GM12878 (cell line): ENCODE measurements around the gene FOXO1. TPM values are rescaled to one million over a fixed set of nuclear protein-coding genes. Genes with fewer than 3 reads are reported as not detected.

ENCODE experiments used
- ATAC-seq: fragments of 200-7000 bp; cut with Tn5 transposase; 3 replicates; pipeline ENCODE4 v1.9.1; 2020; ENCODE audit warnings: mild to moderate bottlenecking, moderate library complexity
- BruUV-seq: library from RNA; stranded (reverse); fragments of 400-500 nt; replicated peaks from 2 replicates; lab custom pipeline; 2021; lab: Mats Ljungman, UMichigan
- CTCF ChIA-PET: fragments of 300-600 bp; sonication (Branson Sonifier 250); formaldehyde crosslinking; extraction: SDS; loops from one replicate; lab custom pipeline; 2021; ENCODE audit warnings: inconsistent platforms; lab: Yijun Ruan, JAX
- POLR2A ChIA-PET: fragments of 350-600 bp; formaldehyde crosslinking; extraction: SDS; loops from one replicate; lab custom pipeline; 2021; ENCODE audit warnings: inconsistent platforms; lab: Charles Lee
- RAD21 ChIA-PET: fragments of 300-600 bp; sonication (Branson Sonifier 250); formaldehyde crosslinking; loops from one replicate; lab custom pipeline; 2023; ENCODE audit warnings: antibody characterized with exemption; ENCODE audit not compliant: unreplicated experiment; lab: Charles Lee
- SMC1A ChIA-PET: fragments of 300-600 bp; sonication (Branson Sonifier 250); formaldehyde crosslinking; loops from one replicate; lab custom pipeline; 2023; ENCODE audit not compliant: unreplicated experiment, uncharacterized antibody; lab: Charles Lee
- DNase-seq: peaks from one replicate; pipeline ENCODE4 v3.0.0-alpha.2; 2011; ENCODE audit warnings: low read depth, low spot score
- FAIRE-seq: peaks from 3 replicates; lab custom pipeline; 2011; peaks lifted over from hg19 to GRCh38; lab: Jason Lieb, UNC
- H2AFZ ChIP-seq: 2 replicates; pipeline ENCODE4 v1.6.0; 2011; ENCODE audit warnings: low read depth, low read length, control low read depth; ENCODE audit not compliant: control insufficient read depth
- H3K27ac ChIP-seq: 2 replicates; pipeline ENCODE4 v1.5.1; 2011; ENCODE audit warnings: control low read depth; ENCODE audit not compliant: control insufficient read depth, insufficient read depth
- H3K27me3 ChIP-seq, 2 experiments: replicated peaks in 1 of 2; 2 replicates each; pipeline versions ENCODE4 v1.6.0 to v1.6.1; 2011; ENCODE audit warnings: low read length in 1 of 2; ENCODE audit not compliant: control insufficient read depth in 2 of 2, insufficient read depth in 2 of 2
- H3K36me3 ChIP-seq, 2 experiments: 2 replicates each; pipeline ENCODE4 v1.5.1; 2011; ENCODE audit warnings: low read length in 1 of 2; ENCODE audit not compliant: control insufficient read depth in 2 of 2, insufficient read depth in 2 of 2
- H3K4me1 ChIP-seq: 2 replicates; pipeline ENCODE4 v1.6.1; 2011; ENCODE audit warnings: mild to moderate bottlenecking, low read length, moderate library complexity, mixed read lengths; ENCODE audit not compliant: control insufficient read depth, insufficient read depth
- H3K4me2 ChIP-seq: 2 replicates; pipeline ENCODE4 v1.6.0; 2011; ENCODE audit warnings: control low read depth; ENCODE audit not compliant: control insufficient read depth, insufficient read depth
- H3K4me3 ChIP-seq: fragments of 200-600 bp; sonication (generic); 2 replicates; pipeline ENCODE4 v1.5.1; 2016
- H3K79me2 ChIP-seq: 2 replicates; pipeline ENCODE4 v1.6.0; 2011; ENCODE audit warnings: low read length; ENCODE audit not compliant: control insufficient read depth, insufficient read depth
- H3K9ac ChIP-seq: 2 replicates; pipeline ENCODE4 v1.8.0; 2011; ENCODE audit warnings: low read length, control low read depth, mixed read lengths; ENCODE audit not compliant: control insufficient read depth, insufficient read depth
- H3K9me3 ChIP-seq: replicated peaks from 3 replicates; pipeline ENCODE4 v1.5.1; 2011; ENCODE audit warnings: mild to moderate bottlenecking, low read length; ENCODE audit not compliant: control insufficient read depth, insufficient read depth
- H4K20me1 ChIP-seq: 2 replicates; pipeline ENCODE4 v1.6.0; 2011; ENCODE audit not compliant: control insufficient read depth, insufficient read depth
- ATF7 ChIP-seq: fragments of 450-650 bp; IDR thresholded peaks from 2 replicates; pipeline ENCODE4 v1.6.1; 2016; ENCODE audit warnings: low read depth, mild to moderate bottlenecking
- BMI1 ChIP-seq: fragments of 450-650 bp; IDR thresholded peaks from 2 replicates; pipeline ENCODE4 v1.6.1; 2016; ENCODE audit warnings: mild to moderate bottlenecking, moderate library complexity, borderline replicate concordance
- CREB1 ChIP-seq: IDR thresholded peaks from 2 replicates; pipeline ENCODE4 v1.6.1; 2012; ENCODE audit warnings: low read depth, mild to moderate bottlenecking, inconsistent platforms
- FOXM1 ChIP-seq: IDR thresholded peaks from 2 replicates; pipeline ENCODE4 v1.6.1; 2012; ENCODE audit warnings: low read depth, mild to moderate bottlenecking, inconsistent platforms, low read length, moderate library complexity
- GABPA ChIP-seq: IDR thresholded peaks from 2 replicates; pipeline ENCODE4 v1.6.1; 2014; ENCODE audit warnings: antibody characterized with exemption, low read depth, mild to moderate bottlenecking, inconsistent platforms
- IKZF1 ChIP-seq: fragments of 450-650 bp; conservative IDR thresholded peaks from 2 replicates; pipeline ENCODE4 v1.6.1; 2017; ENCODE audit warnings: antibody characterized with exemption, mild to moderate bottlenecking
- IRF4 ChIP-seq: IDR thresholded peaks from 2 replicates; pipeline ENCODE4 v1.6.1; 2011; ENCODE audit warnings: low read depth, low read length
- JUNB ChIP-seq: IDR thresholded peaks from 2 replicates; pipeline ENCODE4 v1.6.1; 2016; ENCODE audit warnings: antibody characterized with exemption, mild to moderate bottlenecking
- NBN ChIP-seq: fragments of 450-650 bp; IDR thresholded peaks from 2 replicates; pipeline ENCODE4 v1.6.1; 2016
- NR2F1 ChIP-seq: fragments of 450-650 bp; conservative IDR thresholded peaks from 2 replicates; pipeline ENCODE4 v1.6.1; 2017; ENCODE audit warnings: mild to moderate bottlenecking
- POLR2AphosphoS5 ChIP-seq: IDR thresholded peaks from 2 replicates; pipeline ENCODE4 v1.6.1; 2011; ENCODE audit warnings: mild to moderate bottlenecking, low read length, inconsistent platforms
- TCF12 ChIP-seq: IDR thresholded peaks from 2 replicates; pipeline ENCODE4 v1.6.1; 2011; ENCODE audit warnings: low read depth, mild to moderate bottlenecking, low read length
- WGBS: methylation state at CpG from one replicate; pipeline ENCODE4 v1.1.6; 2016; ENCODE audit warnings: low lambda C conversion rate; ENCODE audit not compliant: insufficient replicate concordance, insufficient coverage; ENCODE audit errors: missing lambda C conversion rate; 5-methylcytosine and 5-hydroxymethylcytosine counted together
- in situ Hi-C: fragments of 300-500 bp; cut with MboI; formaldehyde crosslinking; loops from 9 replicates; pipeline ENCODE4 v1.14.3; 2018; ENCODE audit warnings: mixed read lengths
- intact Hi-C: fragments of 100-400 bp; cut with micrococcal nuclease; formaldehyde crosslinking; loops from one replicate; pipeline ENCODE4 v1.14.2; 2022; ENCODE audit not compliant: unreplicated experiment
- polyA plus RNA-seq, 11 experiments: library from polyadenylated mRNA; depleted of rRNA in 4 of 11; unstranded in 6 of 11; stranded (reverse) in 5 of 11; fragments of >200 nt; fragmentation: Nextera tagmentation in 4 of 11; fragmentation: Illumina TruSeq in 1 of 11; extraction: Ambion mirVana in 4 of 11; extraction: Trizol in 1 of 11; gene quantifications; 1 replicate in 1 of 11; 2 replicates in 10 of 11; pipeline versions ENCODE4 v1.2.1 to v1.2.3, GENCODE V29; 2011 to 2016; ENCODE audit warnings: inconsistent platforms in 2 of 11, missing spikeins in 2 of 11, low read depth in 1 of 11
- total RNA-seq, 4 experiments: library from RNA; depleted of rRNA in 3 of 4; stranded (reverse); fragments of >200 nt in 3 of 4; fragmentation: Illumina TruSeq in 1 of 4; extraction: Trizol in 1 of 4; gene quantifications; 2 replicates each; pipeline versions ENCODE4 v1.2.1 to v1.2.3, GENCODE V29; 2013 to 2021
- TF ChIP-seq, protein P1 (sequence below): IDR thresholded peaks from 2 replicates; pipeline ENCODE4 v1.6.1; 2012; ENCODE audit warnings: improper control_type of control experiment, low read depth, low read length; ENCODE audit not compliant: insufficient replicate concordance
- TF ChIP-seq, protein P2 (sequence below): fragments of 450-650 bp; IDR thresholded peaks from 2 replicates; pipeline ENCODE4 v1.6.1; 2017; ENCODE audit warnings: low read depth, mild to moderate bottlenecking, moderate library complexity

FOXO1 gene
- total and polyA plus RNA-seq, 10 of the 15 experiments (the other 5 are each of a cell fraction or from before 2014, with no cell fraction given): 0.58 to 8.3 (median 0.88) TPM

DNA sequence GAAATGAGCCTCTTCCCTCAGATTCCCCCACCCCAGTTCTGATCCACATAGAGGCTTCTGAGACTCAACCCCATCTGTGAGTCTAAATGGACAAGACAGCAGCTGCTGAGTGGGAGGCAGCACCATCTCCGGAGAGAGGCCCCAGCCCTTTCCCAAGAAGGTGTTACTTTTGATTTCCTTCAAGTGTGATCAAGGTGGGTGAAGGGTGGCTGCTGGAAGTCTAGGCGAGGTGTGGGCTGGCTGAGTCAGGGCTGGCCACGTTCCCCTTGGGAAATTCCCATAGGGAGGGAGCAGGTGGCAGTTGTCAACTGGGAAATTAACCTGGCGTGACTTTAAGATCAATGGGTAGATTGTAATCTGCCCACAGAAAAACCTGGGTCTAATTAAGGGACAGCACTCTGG is 148.0 kb downstream of the FOXO1 start (continued):
- peak; percentile 83 for TF ChIP-seq BMI1
- TF ChIP-seq ATF7: peak; percentile 34; the same call in 1 of the 2 replicates
- no peak for TF ChIP-seq GABPA

DNA sequence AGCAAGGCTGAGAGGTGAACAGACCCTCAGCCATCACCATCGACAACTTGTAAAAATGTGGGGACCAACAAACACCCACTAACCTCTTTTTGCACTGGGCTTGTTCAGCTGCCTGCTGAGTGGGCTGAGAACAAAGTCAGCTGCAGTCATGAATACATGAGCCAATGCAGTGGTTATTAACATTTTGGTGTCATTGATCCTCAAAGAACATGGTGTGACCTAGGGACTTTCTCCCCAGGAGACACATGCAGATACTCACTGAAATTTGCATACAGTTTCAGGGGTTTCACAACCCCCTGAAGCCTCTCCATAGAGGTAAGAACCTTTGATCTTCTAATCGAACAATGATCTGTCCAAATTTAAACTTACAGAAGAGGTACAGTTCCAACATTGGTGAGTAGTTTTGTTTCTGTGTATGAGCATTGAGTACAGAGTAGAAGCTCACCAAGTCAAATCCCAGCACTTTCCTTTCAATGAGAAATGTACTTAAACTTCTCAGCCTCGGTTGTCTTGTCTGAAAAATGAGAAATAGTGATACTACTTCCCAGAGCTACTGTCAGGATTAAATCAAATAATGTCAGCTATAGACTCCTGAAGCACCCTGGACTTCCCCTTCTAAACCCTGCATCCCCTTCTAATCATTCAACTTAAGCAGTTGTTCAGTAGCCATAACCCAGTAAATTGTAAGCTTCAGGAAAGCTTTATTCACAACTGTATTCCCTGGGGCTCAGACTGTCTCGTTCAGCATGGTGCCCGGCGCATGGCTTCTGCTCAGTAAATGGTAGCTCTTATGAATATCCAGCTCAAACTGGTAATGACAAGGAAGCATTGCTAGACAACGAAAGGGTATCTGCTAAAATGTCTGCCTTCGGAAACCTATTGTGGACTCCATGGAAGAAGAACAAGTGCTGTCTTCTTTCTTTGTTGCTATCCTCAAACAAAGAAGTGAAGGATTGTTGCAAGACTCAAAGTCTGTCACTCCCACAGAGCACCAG is 148.7 kb downstream of the FOXO1 start:
- Histone ChIP-seq H3K27me3 (no peaks in the 10 kb centered on the region), H3K36me3 (no peaks in the 10 kb centered on the region), H3K27ac (peak overlapping the region; percentile 66), H3K79me2 (no peaks in the 10 kb centered on the region), H2AFZ (peak overlapping the region; percentile 28; the same call in 1 of the 2 replicates), H3K9ac (peak overlapping the region; percentile 31), H4K20me1 (no peaks in the 10 kb centered on the region), H3K4me1 (peaks cover 30% of the 10 kb centered on the region), H3K4me2 (peak overlapping the region; percentile 75), H3K4me3 (peak overlapping the region; percentile 33; the same call in 1 of the 2 replicates), H3K9me3 (no peaks in the 10 kb centered on the region; the same call in 2 of the 3 replicates)
- POLR2A ChIA-PET: interaction anchor here (0.9 to 1.0 kb wide), 2 partner anchors 58 to 86 kb away, joined by 3 to 4 read pairs; no protein-coding TSS in a partner anchor
- SMC1A ChIA-PET: interaction anchor here (0.6 to 2.8 kb wide), 19 partner anchors 9 to 1696 kb away, joined by 3 to 11 read pairs (median 4); no protein-coding TSS in a partner anchor
- peak; percentile 85 for ATAC-seq
- WGBS: 26% methylated on average over 8 of the region's 8 CpGs
- peak; percentile 93 for FAIRE-seq
- peak; percentile 82 for DNase-seq
- BruUV-seq: TSS peak; percentile 75
- intact Hi-C loops: loop anchor here (1.0 to 5.0 kb wide), 5 partner anchors 33 to 145 kb away; no protein-coding TSS in a partner anchor
- in situ Hi-C loops: loop anchor here (5.0 kb wide), 1 partner anchor 145 kb away; no protein-coding TSS in a partner anchor
- RAD21 ChIA-PET: interaction anchor here (0.7 to 1.8 kb wide), 14 partner anchors 9 to 457 kb away, joined by 3 to 10 read pairs (median 4); no protein-coding TSS in a partner anchor
- CTCF ChIA-PET: interaction anchor here (0.7 to 1.2 kb wide), 4 partner anchors 9 to 448 kb away, joined by 3 to 4 read pairs (median 4); no protein-coding TSS in a partner anchor
- TF ChIP-seq JUNB (peak; percentile 42; the same call in 1 of the 2 replicates), IRF4 (peak; percentile 45; the same call in 1 of the 2 replicates), NR2F1 (peak; percentile 80), IKZF1 (peak; percentile 57), NBN (0 out of 2 replicates have a peak, but pooled peaks have one; percentile 12), TCF12 (peak; percentile 77), CREB1 (peak; percentile 60), FOXM1 (0 out of 2 replicates have a peak, but pooled peaks have one; percentile 29), POLR2AphosphoS5 (peak; percentile 63; the same call in 1 of the 2 replicates)
- TF ChIP-seq, protein P1, sequence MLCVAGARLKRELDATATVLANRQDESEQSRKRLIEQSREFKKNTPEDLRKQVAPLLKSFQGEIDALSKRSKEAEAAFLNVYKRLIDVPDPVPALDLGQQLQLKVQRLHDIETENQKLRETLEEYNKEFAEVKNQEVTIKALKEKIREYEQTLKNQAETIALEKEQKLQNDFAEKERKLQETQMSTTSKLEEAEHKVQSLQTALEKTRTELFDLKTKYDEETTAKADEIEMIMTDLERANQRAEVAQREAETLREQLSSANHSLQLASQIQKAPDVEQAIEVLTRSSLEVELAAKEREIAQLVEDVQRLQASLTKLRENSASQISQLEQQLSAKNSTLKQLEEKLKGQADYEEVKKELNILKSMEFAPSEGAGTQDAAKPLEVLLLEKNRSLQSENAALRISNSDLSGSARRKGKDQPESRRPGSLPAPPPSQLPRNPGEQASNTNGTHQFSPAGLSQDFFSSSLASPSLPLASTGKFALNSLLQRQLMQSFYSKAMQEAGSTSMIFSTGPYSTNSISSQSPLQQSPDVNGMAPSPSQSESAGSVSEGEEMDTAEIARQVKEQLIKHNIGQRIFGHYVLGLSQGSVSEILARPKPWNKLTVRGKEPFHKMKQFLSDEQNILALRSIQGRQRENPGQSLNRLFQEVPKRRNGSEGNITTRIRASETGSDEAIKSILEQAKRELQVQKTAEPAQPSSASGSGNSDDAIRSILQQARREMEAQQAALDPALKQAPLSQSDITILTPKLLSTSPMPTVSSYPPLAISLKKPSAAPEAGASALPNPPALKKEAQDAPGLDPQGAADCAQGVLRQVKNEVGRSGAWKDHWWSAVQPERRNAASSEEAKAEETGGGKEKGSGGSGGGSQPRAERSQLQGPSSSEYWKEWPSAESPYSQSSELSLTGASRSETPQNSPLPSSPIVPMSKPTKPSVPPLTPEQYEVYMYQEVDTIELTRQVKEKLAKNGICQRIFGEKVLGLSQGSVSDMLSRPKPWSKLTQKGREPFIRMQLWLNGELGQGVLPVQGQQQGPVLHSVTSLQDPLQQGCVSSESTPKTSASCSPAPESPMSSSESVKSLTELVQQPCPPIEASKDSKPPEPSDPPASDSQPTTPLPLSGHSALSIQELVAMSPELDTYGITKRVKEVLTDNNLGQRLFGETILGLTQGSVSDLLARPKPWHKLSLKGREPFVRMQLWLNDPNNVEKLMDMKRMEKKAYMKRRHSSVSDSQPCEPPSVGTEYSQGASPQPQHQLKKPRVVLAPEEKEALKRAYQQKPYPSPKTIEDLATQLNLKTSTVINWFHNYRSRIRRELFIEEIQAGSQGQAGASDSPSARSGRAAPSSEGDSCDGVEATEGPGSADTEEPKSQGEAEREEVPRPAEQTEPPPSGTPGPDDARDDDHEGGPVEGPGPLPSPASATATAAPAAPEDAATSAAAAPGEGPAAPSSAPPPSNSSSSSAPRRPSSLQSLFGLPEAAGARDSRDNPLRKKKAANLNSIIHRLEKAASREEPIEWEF: peak; percentile 97
- TF ChIP-seq, protein P2, sequence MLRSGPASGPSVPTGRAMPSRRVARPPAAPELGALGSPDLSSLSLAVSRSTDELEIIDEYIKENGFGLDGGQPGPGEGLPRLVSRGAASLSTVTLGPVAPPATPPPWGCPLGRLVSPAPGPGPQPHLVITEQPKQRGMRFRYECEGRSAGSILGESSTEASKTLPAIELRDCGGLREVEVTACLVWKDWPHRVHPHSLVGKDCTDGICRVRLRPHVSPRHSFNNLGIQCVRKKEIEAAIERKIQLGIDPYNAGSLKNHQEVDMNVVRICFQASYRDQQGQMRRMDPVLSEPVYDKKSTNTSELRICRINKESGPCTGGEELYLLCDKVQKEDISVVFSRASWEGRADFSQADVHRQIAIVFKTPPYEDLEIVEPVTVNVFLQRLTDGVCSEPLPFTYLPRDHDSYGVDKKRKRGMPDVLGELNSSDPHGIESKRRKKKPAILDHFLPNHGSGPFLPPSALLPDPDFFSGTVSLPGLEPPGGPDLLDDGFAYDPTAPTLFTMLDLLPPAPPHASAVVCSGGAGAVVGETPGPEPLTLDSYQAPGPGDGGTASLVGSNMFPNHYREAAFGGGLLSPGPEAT: peak; percentile 60
